Ureter (tissue), 1 donor: ENCODE measurements around the gene LRRC75B. TPM values are rescaled to one million over a fixed set of nuclear protein-coding genes. Genes with fewer than 3 reads are reported as not detected.
"Not testable (repeated sequence)": the region's sequence is repeated elsewhere in the genome, so short reads cannot be mapped to it uniquely, and the experiment has no call there.

Experiments
- DNase-seq: peaks from one replicate; pipeline ENCODE4 v3.0.0-alpha.2; 2020; ENCODE audit warnings: low spot score
- total RNA-seq: library from RNA; stranded (reverse); gene quantifications from one replicate; pipeline ENCODE4 v1.2.4, GENCODE V29; 2023
- donor health status: DM: yes; HTN: yes; CAD: no.

LRRC75B gene
- 7.8 TPM for total RNA-seq

DNA sequence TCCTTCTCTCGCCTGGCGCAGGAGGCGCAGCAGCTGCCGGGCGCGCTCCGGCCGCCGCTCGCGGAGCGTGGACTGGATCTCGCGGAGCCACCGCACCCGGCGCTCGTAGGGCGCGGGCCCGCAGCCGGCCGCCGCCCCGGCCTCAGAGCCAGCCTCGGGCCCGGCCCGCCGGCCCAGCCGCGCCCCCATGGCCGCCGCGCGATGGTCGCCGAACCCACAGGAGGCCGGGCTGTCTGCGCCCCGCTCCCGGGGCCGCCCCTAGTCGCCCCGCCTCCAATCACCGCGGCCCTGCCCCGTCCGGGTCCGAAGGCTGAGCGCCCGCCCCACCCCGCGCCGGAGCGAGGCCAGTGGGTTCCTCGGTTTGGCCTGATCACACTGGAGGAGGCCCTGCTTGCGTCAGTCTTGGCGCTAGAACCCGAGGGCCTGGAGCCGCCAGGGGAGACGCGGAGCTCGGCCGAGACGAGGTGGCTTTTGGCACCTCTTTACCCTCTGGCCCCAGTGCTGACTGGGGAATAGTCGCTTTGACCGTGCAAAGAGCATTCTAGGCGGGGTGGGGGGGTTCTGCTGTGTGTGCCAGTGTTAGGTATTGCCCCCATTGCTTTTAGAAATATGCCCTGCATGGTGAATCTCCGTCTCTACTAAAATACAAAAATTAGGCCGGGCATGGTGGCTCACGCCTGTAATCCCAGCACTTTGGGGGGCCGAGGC lies at the start of gene LRRC75B:
Gene LRRC75B (minus strand): TSS at position 223 of the 708 bp plus-strand sequence. CDS start 34 bp downstream, at position 189.
- DNase-seq, result peak; percentile 88

GRCh38 chr22:24642307-24642706 lies 49.4 kb upstream of the LRRC75B start:
- DNase-seq, result not testable (repeated sequence)

DNA sequence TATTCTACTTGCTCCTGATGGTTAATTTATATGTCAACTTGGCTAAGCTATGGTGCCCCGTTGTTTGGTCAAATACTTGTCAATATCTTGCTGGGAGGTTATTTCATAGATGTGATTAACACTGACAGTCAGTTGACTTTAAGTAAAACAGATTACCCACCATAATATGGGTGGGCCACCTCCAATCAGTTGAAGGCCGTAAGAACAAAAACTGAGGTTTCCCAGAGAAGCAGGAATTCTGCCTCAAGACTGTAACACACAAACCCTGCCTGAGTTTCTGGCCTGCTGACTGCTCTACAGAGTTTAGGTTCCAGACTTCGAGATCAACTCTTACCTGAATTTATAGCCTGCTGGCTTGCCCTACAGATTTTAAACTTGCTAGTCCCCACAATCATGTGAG lies 43.6 kb upstream of the LRRC75B start:
- DNase-seq, result not testable (repeated sequence)

- DNase-seq, result not testable (repeated sequence)
Measured at GRCh38 chr22:24634776-24635389, 42.0 kb upstream of the LRRC75B start.

GRCh38 chr22:24633231-24634023 lies 40.6 kb upstream of the LRRC75B start:
- DNase-seq, result not testable (repeated sequence)

- not testable (repeated sequence) for DNase-seq
Measured at GRCh38 chr22:24632642-24633041, 39.8 kb upstream of the LRRC75B start.

DNA sequence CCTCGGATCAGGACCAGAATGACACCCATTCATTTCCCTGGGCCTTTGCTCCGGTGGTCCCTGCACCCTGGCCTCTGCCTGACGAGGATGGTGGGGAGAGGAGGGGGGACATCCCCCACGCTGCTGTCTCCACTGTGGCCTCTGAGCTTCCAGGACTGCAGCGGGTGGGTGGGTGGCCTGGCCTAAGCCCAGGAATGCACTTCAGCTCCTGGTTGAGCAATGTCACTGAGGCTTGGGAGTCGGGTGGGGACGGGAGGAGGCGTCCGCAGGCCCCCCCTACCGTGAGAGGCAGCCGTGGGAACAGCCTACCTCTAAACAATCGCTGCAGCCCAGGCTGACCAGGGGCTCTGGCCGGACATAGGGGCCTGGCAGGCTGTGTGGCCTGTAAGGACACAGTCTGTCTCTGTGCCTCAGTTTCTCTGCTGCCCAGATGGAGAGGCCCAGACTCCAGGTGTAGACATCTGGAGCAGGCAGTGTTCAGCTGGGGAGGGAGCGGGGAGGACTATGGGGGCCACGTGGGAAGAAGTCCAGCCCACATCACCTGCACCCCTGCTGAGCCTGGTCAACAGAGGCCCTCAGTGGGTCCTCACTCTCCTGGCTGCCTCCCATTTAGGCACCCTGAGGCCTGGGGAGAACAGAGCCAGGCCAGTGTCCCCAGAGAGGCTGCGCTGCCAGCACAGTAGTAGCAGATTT lies 38.7 kb upstream of the LRRC75B start:
- DNase-seq, result not testable (repeated sequence)

GRCh38 chr22:24630812-24631427 lies 38.0 kb upstream of the LRRC75B start:
- DNase-seq, result not testable (repeated sequence)

- DNase-seq, result not testable (repeated sequence)
Measured at GRCh38 chr22:24629069-24629468, 36.2 kb upstream of the LRRC75B start.

GRCh38 chr22:24627911-24628310 lies 35.0 kb upstream of the LRRC75B start:
- not testable (repeated sequence) for DNase-seq

DNA sequence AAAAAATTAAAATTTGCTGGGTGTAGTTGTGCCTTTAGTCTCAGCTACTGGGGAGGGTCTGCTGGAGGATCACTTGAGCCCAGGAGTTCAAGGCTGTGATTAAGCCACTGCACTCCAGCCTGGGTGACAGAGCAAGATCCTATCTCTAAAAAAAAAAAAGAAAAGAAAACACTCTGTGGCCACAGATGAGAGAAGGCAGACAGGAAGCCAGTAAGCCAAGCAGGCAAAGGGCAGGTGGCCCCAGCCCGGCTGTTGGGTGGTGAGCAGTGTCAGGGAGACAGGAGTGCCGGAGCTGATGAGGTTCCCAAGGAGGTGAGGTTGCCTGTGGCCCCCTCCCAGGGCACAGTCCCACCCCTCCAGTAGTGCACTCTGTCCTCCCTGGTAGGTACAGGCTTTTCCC lies 29.7 kb upstream of the LRRC75B start:
- DNase-seq, result not testable (repeated sequence)

GRCh38 chr22:24621244-24621643 lies 28.4 kb upstream of the LRRC75B start:
- not testable (repeated sequence) for DNase-seq

DNA sequence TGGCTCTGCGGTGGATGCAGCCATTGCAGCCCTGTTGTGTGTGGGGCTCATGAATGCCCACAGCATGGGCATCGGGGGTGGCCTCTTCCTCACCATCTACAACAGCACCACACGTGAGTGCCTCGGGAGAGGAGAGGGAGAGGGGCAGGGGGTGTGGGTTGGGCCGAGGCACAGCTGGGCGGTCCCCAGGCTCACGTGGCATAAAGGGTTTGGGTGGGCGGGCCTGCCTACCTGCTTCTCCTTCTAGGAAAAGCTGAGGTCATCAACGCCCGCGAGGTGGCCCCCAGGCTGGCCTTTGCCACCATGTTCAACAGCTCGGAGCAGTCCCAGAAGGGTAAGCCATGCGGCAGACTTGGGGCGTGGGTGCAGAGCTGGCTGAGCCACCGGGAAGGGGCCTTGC lies 21.9 kb upstream of the LRRC75B start:
- not testable (repeated sequence) for DNase-seq

DNA sequence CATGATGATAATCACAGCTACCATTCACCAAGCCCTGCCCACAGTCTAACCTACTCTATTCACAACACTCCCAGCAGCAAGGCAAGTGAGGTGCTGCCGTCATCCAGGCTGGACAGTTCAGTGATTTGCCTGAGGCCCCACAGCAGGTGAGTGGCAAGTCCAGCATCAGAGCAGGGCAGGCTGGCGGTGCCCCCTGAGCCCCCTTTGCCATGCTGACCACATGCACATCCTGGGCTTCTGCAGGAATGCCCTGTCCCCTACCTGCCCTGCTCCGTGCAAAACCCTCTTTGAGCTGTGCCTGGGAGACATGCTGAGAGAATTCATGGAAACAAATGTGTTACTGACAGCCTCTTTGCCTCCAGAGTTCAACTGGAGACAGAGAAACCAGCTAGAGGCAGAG lies 17.0 kb upstream of the LRRC75B start:
- not testable (repeated sequence) for DNase-seq

GRCh38 chr22:24608327-24608726 lies 15.5 kb upstream of the LRRC75B start:
- DNase-seq, result not testable (repeated sequence)

- DNase-seq, result not testable (repeated sequence)
Measured at GRCh38 chr22:24607429-24607983, 14.6 kb upstream of the LRRC75B start.

- not testable (repeated sequence) for DNase-seq
Measured at GRCh38 chr22:24606340-24606739, 13.5 kb upstream of the LRRC75B start.

DNA sequence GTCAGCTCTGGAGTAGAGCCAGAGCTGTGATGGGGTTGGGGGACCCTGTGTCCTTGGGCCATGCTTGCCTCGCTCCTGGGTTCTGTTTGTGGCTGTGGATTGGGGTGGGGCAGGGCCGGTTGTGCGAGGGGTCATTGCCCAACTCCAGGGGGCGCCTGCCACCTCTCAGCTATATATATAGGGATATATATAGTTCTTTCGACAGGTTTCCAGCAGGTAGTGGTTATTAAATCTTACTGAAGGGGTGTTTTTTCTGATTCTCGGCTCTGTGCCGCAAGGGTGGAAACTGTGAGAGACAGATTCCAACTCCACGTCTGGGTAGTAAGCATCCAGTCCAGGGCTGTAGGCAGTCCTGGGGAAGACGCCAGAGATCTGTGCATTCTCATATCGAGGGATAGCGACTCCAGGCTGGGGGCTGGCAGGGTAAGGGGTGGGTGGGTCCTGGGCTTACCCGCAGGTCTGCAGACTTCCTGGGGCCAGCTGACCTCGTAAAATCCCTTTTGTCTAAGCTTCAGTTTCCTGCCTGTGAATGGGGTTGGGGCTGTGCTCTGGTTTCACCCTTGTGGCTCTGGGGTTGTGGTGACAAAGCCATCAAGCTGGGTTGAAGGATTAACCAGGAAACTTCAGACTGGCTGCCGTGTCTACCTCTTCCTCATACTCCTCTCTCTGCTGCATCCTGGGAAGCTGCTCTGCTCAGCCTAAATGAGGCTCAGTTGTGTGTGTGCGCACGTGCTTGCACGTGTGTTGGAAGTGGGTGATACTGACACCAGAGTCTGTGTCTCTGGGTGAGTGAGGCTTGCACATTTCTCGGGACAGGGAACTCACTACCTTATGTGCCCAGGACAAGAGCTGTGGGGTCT lies 11.1 kb upstream of the LRRC75B start:
- DNase-seq, result not testable (repeated sequence)

GRCh38 chr22:24602847-24603769 lies 10.2 kb upstream of the LRRC75B start, which contains the start of gene GGT1:
TSS of gene GGT1 (plus strand) at chr22:24603193. CDS start at chr22:24611082, 7,889 bp downstream.
- DNase-seq, result not testable (repeated sequence)
